ENCODE results near the gene PHACTR1.

GRCh38 chr6:13184547-13184946 lies 468.0 kb downstream of the PHACTR1 start:
- TF ChIP-seq CTCF (IDR thresholded peaks at IDR 0.05), result no peak
- no peak for TF ChIP-seq POLR2A (IDR thresholded peaks at IDR 0.05)
- TF ChIP-seq POLR2AphosphoS5 (IDR thresholded peaks at IDR 0.05), result no peak
- no peak for TF ChIP-seq EP300 (IDR thresholded peaks at IDR 0.05)

Measured in stomach (tissue), 4 donors.